ENCODE results near the gene IDH2. TPM values are rescaled to one million over a fixed set of nuclear protein-coding genes. Genes with fewer than 3 reads are reported as not detected.

Gene IDH2
- total and polyA plus RNA-seq, 2 of the 13 experiments (the other 11 are each of a cell fraction or from before 2014, with no cell fraction given) = 121 to 145 TPM

DNA sequence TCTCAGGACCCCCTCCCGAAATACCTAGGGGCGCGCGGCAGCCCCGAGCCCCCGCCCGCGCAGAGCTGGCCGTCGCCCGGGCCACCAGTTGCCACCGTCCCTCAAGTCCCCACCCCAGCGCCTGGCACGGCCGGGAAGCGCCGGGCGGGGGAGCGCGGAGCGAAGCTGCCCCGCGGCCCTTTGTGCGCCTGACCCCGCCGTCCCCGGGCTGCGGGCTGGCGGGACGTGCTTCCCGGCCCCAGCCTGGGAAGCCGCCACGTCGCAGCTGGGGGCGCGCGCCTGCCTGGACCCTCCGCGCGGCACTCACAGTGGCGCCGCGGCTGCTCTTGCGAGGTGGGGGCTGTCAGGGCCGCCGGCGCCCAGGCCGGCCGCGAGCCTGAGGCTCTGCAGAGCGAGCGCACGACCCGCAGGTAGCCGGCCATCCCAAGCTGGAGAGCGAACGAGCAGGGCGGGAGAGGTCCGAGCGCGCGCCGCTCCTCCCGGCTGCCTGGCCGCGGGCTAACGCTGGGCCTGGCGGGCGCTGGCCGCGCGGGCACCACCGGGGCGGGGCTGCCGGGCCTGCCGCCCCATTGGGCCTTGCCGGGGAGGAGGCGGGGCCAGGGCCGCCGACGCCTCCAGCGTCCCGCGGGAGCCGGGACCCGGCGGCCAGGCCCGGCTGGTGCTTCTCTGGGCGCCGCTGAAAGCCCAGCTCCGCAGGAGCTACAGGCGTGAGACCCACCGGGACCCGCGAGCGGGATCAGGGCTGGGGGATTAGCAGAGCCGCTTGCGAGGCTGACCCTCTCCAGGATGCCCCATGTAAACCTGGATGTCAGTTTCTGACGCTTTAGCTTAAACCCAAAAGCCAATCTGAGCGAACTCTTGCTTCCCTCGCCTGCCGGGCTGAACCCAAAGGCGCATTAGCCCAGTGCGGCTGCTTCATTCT, at the start of gene IDH2 (continued):
- TF ChIP-seq THYN1 (CRISPR knock-in tag; IDR thresholded peaks at IDR 0.05; ENCODE audit: borderline replicate concordance, low read depth) = no peak
- TF ChIP-seq SP4 (CRISPR knock-in tag; IDR thresholded peaks at IDR 0.05) = peak; percentile 73
- no peak for TF ChIP-seq MATR3 (CRISPR knock-in tag; IDR thresholded peaks at IDR 0.05)
- no peak for TF ChIP-seq POGZ (CRISPR knock-in tag; IDR thresholded peaks at IDR 0.05)
- TF ChIP-seq ZNF17 (CRISPR knock-in tag; IDR thresholded peaks at IDR 0.05) = no peak
- TF ChIP-seq ZSCAN29 (CRISPR knock-in tag; conservative IDR thresholded peaks at IDR 0.05) = no peak
- TF ChIP-seq ZNF253 (CRISPR knock-in tag; IDR thresholded peaks at IDR 0.05; ENCODE audit: borderline replicate concordance) = no peak
- peak; percentile 45; the same call in 1 of the 2 replicates for TF ChIP-seq MYC (CRISPR knock-in tag; IDR thresholded peaks at IDR 0.05; ENCODE audit: borderline replicate concordance)
- no peak for TF ChIP-seq ZKSCAN8 (CRISPR knock-in tag; IDR thresholded peaks at IDR 0.05; ENCODE audit: borderline replicate concordance)
- TF ChIP-seq, protein P1, sequence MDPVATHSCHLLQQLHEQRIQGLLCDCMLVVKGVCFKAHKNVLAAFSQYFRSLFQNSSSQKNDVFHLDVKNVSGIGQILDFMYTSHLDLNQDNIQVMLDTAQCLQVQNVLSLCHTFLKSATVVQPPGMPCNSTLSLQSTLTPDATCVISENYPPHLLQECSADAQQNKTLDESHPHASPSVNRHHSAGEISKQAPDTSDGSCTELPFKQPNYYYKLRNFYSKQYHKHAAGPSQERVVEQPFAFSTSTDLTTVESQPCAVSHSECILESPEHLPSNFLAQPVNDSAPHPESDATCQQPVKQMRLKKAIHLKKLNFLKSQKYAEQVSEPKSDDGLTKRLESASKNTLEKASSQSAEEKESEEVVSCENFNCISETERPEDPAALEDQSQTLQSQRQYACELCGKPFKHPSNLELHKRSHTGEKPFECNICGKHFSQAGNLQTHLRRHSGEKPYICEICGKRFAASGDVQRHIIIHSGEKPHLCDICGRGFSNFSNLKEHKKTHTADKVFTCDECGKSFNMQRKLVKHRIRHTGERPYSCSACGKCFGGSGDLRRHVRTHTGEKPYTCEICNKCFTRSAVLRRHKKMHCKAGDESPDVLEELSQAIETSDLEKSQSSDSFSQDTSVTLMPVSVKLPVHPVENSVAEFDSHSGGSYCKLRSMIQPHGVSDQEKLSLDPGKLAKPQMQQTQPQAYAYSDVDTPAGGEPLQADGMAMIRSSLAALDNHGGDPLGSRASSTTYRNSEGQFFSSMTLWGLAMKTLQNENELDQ (CRISPR knock-in tag; IDR thresholded peaks at IDR 0.05; ENCODE audit: borderline replicate concordance) = no peak
- TF ChIP-seq, protein P2, sequence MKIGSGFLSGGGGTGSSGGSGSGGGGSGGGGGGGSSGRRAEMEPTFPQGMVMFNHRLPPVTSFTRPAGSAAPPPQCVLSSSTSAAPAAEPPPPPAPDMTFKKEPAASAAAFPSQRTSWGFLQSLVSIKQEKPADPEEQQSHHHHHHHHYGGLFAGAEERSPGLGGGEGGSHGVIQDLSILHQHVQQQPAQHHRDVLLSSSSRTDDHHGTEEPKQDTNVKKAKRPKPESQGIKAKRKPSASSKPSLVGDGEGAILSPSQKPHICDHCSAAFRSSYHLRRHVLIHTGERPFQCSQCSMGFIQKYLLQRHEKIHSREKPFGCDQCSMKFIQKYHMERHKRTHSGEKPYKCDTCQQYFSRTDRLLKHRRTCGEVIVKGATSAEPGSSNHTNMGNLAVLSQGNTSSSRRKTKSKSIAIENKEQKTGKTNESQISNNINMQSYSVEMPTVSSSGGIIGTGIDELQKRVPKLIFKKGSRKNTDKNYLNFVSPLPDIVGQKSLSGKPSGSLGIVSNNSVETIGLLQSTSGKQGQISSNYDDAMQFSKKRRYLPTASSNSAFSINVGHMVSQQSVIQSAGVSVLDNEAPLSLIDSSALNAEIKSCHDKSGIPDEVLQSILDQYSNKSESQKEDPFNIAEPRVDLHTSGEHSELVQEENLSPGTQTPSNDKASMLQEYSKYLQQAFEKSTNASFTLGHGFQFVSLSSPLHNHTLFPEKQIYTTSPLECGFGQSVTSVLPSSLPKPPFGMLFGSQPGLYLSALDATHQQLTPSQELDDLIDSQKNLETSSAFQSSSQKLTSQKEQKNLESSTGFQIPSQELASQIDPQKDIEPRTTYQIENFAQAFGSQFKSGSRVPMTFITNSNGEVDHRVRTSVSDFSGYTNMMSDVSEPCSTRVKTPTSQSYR (CRISPR knock-in tag; IDR thresholded peaks at IDR 0.05; ENCODE audit: borderline replicate concordance) = no peak; the same call in 1 of the 2 replicates
- no peak for TF ChIP-seq FOSL2 (CRISPR knock-in tag; IDR thresholded peaks at IDR 0.05)
- TF ChIP-seq TGIF2 (CRISPR knock-in tag; IDR thresholded peaks at IDR 0.05) = peak; percentile 41; the same call in 1 of the 2 replicates
- TF ChIP-seq, protein P3, sequence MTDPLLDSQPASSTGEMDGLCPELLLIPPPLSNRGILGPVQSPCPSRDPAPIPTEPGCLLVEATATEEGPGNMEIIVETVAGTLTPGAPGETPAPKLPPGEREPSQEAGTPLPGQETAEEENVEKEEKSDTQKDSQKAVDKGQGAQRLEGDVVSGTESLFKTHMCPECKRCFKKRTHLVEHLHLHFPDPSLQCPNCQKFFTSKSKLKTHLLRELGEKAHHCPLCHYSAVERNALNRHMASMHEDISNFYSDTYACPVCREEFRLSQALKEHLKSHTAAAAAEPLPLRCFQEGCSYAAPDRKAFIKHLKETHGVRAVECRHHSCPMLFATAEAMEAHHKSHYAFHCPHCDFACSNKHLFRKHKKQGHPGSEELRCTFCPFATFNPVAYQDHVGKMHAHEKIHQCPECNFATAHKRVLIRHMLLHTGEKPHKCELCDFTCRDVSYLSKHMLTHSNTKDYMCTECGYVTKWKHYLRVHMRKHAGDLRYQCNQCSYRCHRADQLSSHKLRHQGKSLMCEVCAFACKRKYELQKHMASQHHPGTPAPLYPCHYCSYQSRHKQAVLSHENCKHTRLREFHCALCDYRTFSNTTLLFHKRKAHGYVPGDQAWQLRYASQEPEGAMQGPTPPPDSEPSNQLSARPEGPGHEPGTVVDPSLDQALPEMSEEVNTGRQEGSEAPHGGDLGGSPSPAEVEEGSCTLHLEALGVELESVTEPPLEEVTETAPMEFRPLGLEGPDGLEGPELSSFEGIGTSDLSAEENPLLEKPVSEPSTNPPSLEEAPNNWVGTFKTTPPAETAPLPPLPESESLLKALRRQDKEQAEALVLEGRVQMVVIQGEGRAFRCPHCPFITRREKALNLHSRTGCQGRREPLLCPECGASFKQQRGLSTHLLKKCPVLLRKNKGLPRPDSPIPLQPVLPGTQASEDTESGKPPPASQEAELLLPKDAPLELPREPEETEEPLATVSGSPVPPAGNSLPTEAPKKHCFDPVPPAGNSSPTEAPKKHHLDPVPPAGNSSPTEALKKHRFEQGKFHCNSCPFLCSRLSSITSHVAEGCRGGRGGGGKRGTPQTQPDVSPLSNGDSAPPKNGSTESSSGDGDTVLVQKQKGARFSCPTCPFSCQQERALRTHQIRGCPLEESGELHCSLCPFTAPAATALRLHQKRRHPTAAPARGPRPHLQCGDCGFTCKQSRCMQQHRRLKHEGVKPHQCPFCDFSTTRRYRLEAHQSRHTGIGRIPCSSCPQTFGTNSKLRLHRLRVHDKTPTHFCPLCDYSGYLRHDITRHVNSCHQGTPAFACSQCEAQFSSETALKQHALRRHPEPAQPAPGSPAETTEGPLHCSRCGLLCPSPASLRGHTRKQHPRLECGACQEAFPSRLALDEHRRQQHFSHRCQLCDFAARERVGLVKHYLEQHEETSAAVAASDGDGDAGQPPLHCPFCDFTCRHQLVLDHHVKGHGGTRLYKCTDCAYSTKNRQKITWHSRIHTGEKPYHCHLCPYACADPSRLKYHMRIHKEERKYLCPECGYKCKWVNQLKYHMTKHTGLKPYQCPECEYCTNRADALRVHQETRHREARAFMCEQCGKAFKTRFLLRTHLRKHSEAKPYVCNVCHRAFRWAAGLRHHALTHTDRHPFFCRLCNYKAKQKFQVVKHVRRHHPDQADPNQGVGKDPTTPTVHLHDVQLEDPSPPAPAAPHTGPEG (CRISPR knock-in tag; IDR thresholded peaks at IDR 0.05) = peak; percentile 32; the same call in 1 of the 2 replicates
- 0 out of 2 replicates have a peak, but pooled peaks have one; percentile 22 for TF ChIP-seq ZNF549 (CRISPR knock-in tag; IDR thresholded peaks at IDR 0.05)
- no peak for TF ChIP-seq ZBTB42 (CRISPR knock-in tag; IDR thresholded peaks at IDR 0.05)
- no peak for TF ChIP-seq ATF7 (IDR thresholded peaks at IDR 0.05)
- no peak for TF ChIP-seq ATF7 (CRISPR knock-in tag; IDR thresholded peaks at IDR 0.05)
